Fibroblast of lung (primary cell): ENCODE data around the gene ABO.

Experiments used
- CTCF ChIP-seq, 2 donors: IDR thresholded peaks in 1 of 2; conservative IDR thresholded peaks in 1 of 2; 1 replicate in 1 of 2; 2 replicates in 1 of 2; pipeline ENCODE4 v1.5.1; 2011 to 2012; ENCODE audit warnings: low read length in 2 of 2, control low read depth in 1 of 2, inconsistent platforms in 1 of 2, low read depth in 1 of 2, mild to moderate bottlenecking in 1 of 2
- EZH2 ChIP-seq: IDR thresholded peaks from 2 replicates; pipeline ENCODE4 v1.5.1; 2012; ENCODE audit warnings: low read length, control low read depth, mild to moderate bottlenecking; ENCODE audit errors: missing control alignments

- TF ChIP-seq CTCF (conservative IDR thresholded peaks at IDR 0.05 in 1 of 2, IDR thresholded peaks at IDR 0.05 in 1 of 2; ENCODE audit: low read depth in 1 of 2, low read length in 2 of 2) (peak; percentile 33 to 58), EZH2 (no peak)
These were observed 36.0 kb downstream of the ABO start for GRCh38 chr9:133238851-133239532.
